Loucy (cell line): ENCODE measurements around the gene PSMD13.
"Not testable (repeated sequence)": the region's sequence is repeated elsewhere in the genome, so short reads cannot be mapped to it uniquely, and the experiment has no call there.

Experiments
- CTCF ChIP-seq: fragments of 200-600 bp; sonication (generic); conservative IDR thresholded peaks from 2 replicates; pipeline ENCODE4 v1.5.1; 2014; ENCODE audit warnings: mild to moderate bottlenecking, antibody characterized with exemption, low read length
- EZH2phosphoT487 ChIP-seq: fragments of 200-600 bp; IDR thresholded peaks from 2 replicates; pipeline ENCODE4 v1.6.1; 2018; ENCODE audit warnings: antibody characterized with exemption, mild to moderate bottlenecking, moderate library complexity, borderline replicate concordance

GRCh38 chr11:238346-238745 is 1.6 kb downstream of the PSMD13 start:
- TF ChIP-seq CTCF, EZH2phosphoT487: not testable (repeated sequence)
